ENCODE data around the gene RASIP1. TPM values are rescaled to one million over a fixed set of nuclear protein-coding genes. Genes with fewer than 3 reads are reported as not detected.

RASIP1 gene
- total RNA-seq, 4 donors from 2014 or later = 9.7 to 25.8 (median 14.0) TPM

- Histone ChIP-seq H3K27ac (no peak overlapping the region), H3K36me3 (no peaks in the 10 kb centered on the region), H3K4me1 (peaks cover 6 to 7% of the 10 kb centered on the region in 2 donors), H3K27me3 (no peaks in the 10 kb centered on the region), H3K4me3 (replicated peaks in 1 of 3) (no peak overlapping the region), H3K9me3 (no peaks in the 10 kb centered on the region)
- WGBS, 2 donors = 46 to 63% methylated on average over 14 to 18 of the region's 28 CpGs
- intact Hi-C loops (cut with DNase I) = loop anchor here (5.0 kb wide), 1 partner anchor 37 kb away; no protein-coding TSS in a partner anchor
- DNase-seq = peak; percentile 80 to 82
- TF ChIP-seq CTCF (IDR thresholded peaks at IDR 0.05) (peak; percentile 65 to 87 (median 76)), POLR2A (IDR thresholded peaks at IDR 0.05) (no peak)
Observed at GRCh38 chr19:48674921-48675824, 65.2 kb downstream of the RASIP1 start.

DNA sequence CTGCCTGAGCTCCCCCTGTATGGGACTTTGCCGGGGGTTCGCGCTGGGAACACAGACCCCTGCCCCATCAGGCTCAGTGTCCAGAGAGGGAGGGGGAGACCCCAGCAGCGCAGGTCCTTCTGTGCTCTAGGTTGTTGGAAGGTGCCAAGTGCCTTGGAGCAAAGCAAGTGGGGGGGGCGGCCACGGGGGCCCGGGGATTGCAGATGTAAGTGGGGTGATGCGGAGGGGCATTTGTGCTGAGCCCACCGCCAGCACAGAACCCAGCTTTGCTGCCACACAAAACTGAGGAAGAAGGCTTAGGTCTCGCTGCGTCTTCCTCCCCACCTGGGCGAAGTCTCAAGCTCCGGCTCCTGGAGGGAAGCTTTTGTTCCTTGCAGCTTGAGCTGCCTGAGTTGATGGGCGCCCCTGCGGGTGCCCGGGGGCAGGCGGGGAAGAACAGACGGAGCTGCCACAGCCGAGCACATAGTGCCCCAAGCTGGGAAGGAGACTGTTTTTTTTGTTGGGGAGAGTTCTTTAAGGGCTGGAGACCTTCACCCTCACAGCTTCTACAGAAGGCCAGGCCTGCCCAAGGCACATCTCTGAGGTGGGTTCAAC is 66.1 kb downstream of the RASIP1 start:
- WGBS, 2 donors = 96% methylated on average over 9 to 10 of the region's 19 CpGs
- intact Hi-C loops (cut with DNase I) = no loop called here
- no peaks in the 10 kb centered on the region for H3K36me3 ChIP-seq
- DNase-seq = no peak
- no peaks in the 10 kb centered on the region for H3K27me3 ChIP-seq
- H3K4me1 ChIP-seq = peaks cover 6 to 7% of the 10 kb centered on the region in 2 donors
- TF ChIP-seq CTCF (IDR thresholded peaks at IDR 0.05) (no peak), POLR2A (IDR thresholded peaks at IDR 0.05) (no peak)
- no peak overlapping the region for H3K27ac ChIP-seq
- no peaks in the 10 kb centered on the region for H3K9me3 ChIP-seq
- H3K4me3 ChIP-seq (replicated peaks in 1 of 3) = no peak overlapping the region

- Histone ChIP-seq H3K9me3 (no peaks in the 10 kb centered on the region), H3K4me3 (replicated peaks in 1 of 3) (no peak overlapping the region), H3K36me3 (no peaks in the 10 kb centered on the region), H3K27me3 (no peaks in the 10 kb centered on the region), H3K4me1 (peaks cover 6 to 7% of the 10 kb centered on the region in 2 donors), H3K27ac (no peak overlapping the region)
- WGBS, 2 donors = 77 to 78% methylated on average over 23 to 25 of the region's 25 CpGs
- DNase-seq = no peak
- intact Hi-C loops (cut with DNase I) = no loop called here
- TF ChIP-seq CTCF (IDR thresholded peaks at IDR 0.05) = no peak
- TF ChIP-seq POLR2A (IDR thresholded peaks at IDR 0.05) = no peak
Observed at GRCh38 chr19:48673436-48674100, 66.8 kb downstream of the RASIP1 start.

- intact Hi-C loops (cut with DNase I) = no loop called here
- 78 to 80% methylated on average over 1 to 14 of the region's 25 CpGs for WGBS, 2 donors
Observed at GRCh38 chr19:48672994-48673393, 67.4 kb downstream of the RASIP1 start, which contains the start of gene NTN5. Gene NTN5, minus strand, starts transcription at chr19:48673017. Its CDS starts 2,031 bp downstream, at chr19:48670986.

More at GRCh38 chr19:48672994-48673393, 67.4 kb downstream of the RASIP1 start, which contains the start of gene NTN5:
- Histone ChIP-seq H3K27ac (no peak within 1 kb of the TSS), H3K36me3 (no peaks in the 10 kb centered on the region), H3K27me3 (no peaks in the 10 kb centered on the region), H3K9me3 (no peaks in the 10 kb centered on the region), H3K4me1 (peaks cover 6 to 7% of the 10 kb centered on the region in 2 donors), H3K4me3 (replicated peaks in 1 of 3) (no peak within 1 kb of the TSS)
- no peak for DNase-seq
- no peak for TF ChIP-seq POLR2A (IDR thresholded peaks at IDR 0.05)
- no peak for TF ChIP-seq CTCF (IDR thresholded peaks at IDR 0.05)
